Measurements from ENCODE around the gene EPHA3. TPM values are rescaled to one million over a fixed set of nuclear protein-coding genes. Genes with fewer than 3 reads are reported as not detected.

EPHA3 gene
- total and polyA plus RNA-seq, 10 of the 15 experiments (the other 5 are each of a cell fraction or from before 2014, with no cell fraction given): 0.03 to 39.0 (median 0.07) TPM; not detected in 4

- SMC1A ChIA-PET (ENCODE audit: uncharacterized antibody, unreplicated experiment): interaction anchor here (0.6 to 0.8 kb wide), 2 partner anchors 21 to 696 kb away, joined by 3 to 4 read pairs; no protein-coding TSS in a partner anchor
- Histone ChIP-seq H3K36me3 (ENCODE audit: control insufficient read depth in 2 of 2, insufficient read depth in 2 of 2, low read length in 1 of 2) (no peaks in the 10 kb centered on the region), H3K9ac (ENCODE audit: control insufficient read depth, insufficient read depth, low read length) (no peak overlapping the region), H3K4me2 (ENCODE audit: control insufficient read depth, insufficient read depth) (no peak overlapping the region), H3K27ac (ENCODE audit: control insufficient read depth, insufficient read depth) (no peak overlapping the region), H3K4me1 (ENCODE audit: control insufficient read depth, insufficient read depth, low read length) (no peaks in the 10 kb centered on the region), H4K20me1 (ENCODE audit: control insufficient read depth, insufficient read depth) (no peaks in the 10 kb centered on the region), H3K9me3 (replicated peaks; ENCODE audit: control insufficient read depth, insufficient read depth, low read length) (no peaks in the 10 kb centered on the region), H2AFZ (ENCODE audit: control insufficient read depth, low read depth, low read length) (no peak overlapping the region), H3K27me3 (replicated peaks in 1 of 2; ENCODE audit: control insufficient read depth in 2 of 2, insufficient read depth in 2 of 2, low read length in 1 of 2) (no peaks in the 10 kb centered on the region), H3K79me2 (ENCODE audit: control insufficient read depth, insufficient read depth, low read length) (no peaks in the 10 kb centered on the region), H3K4me3 (no peak overlapping the region)
- 12% methylated on average over 3 of the region's 3 CpGs for WGBS (ENCODE audit: insufficient coverage, insufficient replicate concordance, low lambda C conversion rate, missing lambda C conversion rate)
- POLR2A ChIA-PET: no interaction called here
- no peak for FAIRE-seq
- TF ChIP-seq ZNF207 (IDR thresholded peaks at IDR 0.05; ENCODE audit: borderline replicate concordance): no peak
- TF ChIP-seq SREBF1 (IDR thresholded peaks at IDR 0.05; ENCODE audit: low read length): no peak
- TF ChIP-seq TCF12 (IDR thresholded peaks at IDR 0.05; ENCODE audit: low read depth, low read length): no peak
- no peak for TF ChIP-seq GABPA (IDR thresholded peaks at IDR 0.05; ENCODE audit: low read depth)
- no peak for TF ChIP-seq SMAD5 (IDR thresholded peaks at IDR 0.05; ENCODE audit: low read depth)
- TF ChIP-seq PML (IDR thresholded peaks at IDR 0.05; ENCODE audit: low read length): no peak
- TF ChIP-seq FOS (IDR thresholded peaks at IDR 0.05; ENCODE audit: borderline replicate concordance, extremely low read depth, insufficient read length): no peak
- in situ Hi-C loops (cut with MboI) (no loop called here), intact Hi-C loops (cut with micrococcal nuclease; ENCODE audit: unreplicated experiment) (no loop called here)
- RAD21 ChIA-PET (ENCODE audit: unreplicated experiment): no interaction called here
- CTCF ChIA-PET: interaction anchor here (1.6 to 2.4 kb wide), 2 partner anchors 12 to 729 kb away, joined by 3 to 8 read pairs; no protein-coding TSS in a partner anchor
- DNase-seq (ENCODE audit: low read depth, low spot score): no peak
- ATAC-seq: no peak
- BruUV-seq (replicated peaks): no TSS peak
Observed at GRCh38 chr3:89363171-89363570, 255.8 kb downstream of the EPHA3 start.

GRCh38 chr3:89364314-89364713, 256.9 kb downstream of the EPHA3 start:
- POLR2A ChIA-PET: no interaction called here
- no peak overlapping the region for H3K4me2 ChIP-seq (ENCODE audit: control insufficient read depth, insufficient read depth)
- BruUV-seq (replicated peaks): no TSS peak
- TF ChIP-seq GABPA (IDR thresholded peaks at IDR 0.05; ENCODE audit: low read depth) (no peak), JUNB (IDR thresholded peaks at IDR 0.05) (no peak), HDGF (IDR thresholded peaks at IDR 0.05) (no peak), POU2F2 (IDR thresholded peaks at IDR 0.05; ENCODE audit: borderline replicate concordance, low read depth, low read length) (no peak), NR2C2 (IDR thresholded peaks at IDR 0.05; ENCODE audit: borderline replicate concordance, control insufficient read depth, insufficient read length, low read depth) (no peak), NR2F1 (conservative IDR thresholded peaks at IDR 0.05) (no peak), REST (IDR thresholded peaks at IDR 0.05; ENCODE audit: low read depth, low read length) (no peak), MYC (IDR thresholded peaks at IDR 0.05; ENCODE audit: insufficient read depth, insufficient read length, insufficient replicate concordance, low read length, severe bottlenecking) (no peak), ZSCAN29 (IDR thresholded peaks at IDR 0.05) (no peak), KAT2A (conservative IDR thresholded peaks at IDR 0.05; ENCODE audit: control insufficient read depth, low read depth, low read length) (no peak), RCOR1 (conservative IDR thresholded peaks at IDR 0.05; ENCODE audit: low read depth, low read length) (no peak), DPF2 (IDR thresholded peaks at IDR 0.05) (no peak), CHD2 (IDR thresholded peaks at IDR 0.05; ENCODE audit: borderline replicate concordance, low read depth, low read length) (no peak)

More at GRCh38 chr3:89364314-89364713, 256.9 kb downstream of the EPHA3 start:
- FAIRE-seq (no peak), ATAC-seq (no peak), DNase-seq (ENCODE audit: low read depth, low spot score) (no peak)
- ChIA-PET SMC1A (ENCODE audit: uncharacterized antibody, unreplicated experiment) (interaction anchor here (0.6 to 0.8 kb wide), 2 partner anchors 190 to 225 kb away, joined by 3 to 4 read pairs; no protein-coding TSS in a partner anchor), CTCF (no interaction called here), RAD21 (ENCODE audit: unreplicated experiment) (no interaction called here)
- Histone ChIP-seq H2AFZ (ENCODE audit: control insufficient read depth, low read depth, low read length) (no peak overlapping the region), H3K4me3 (no peak overlapping the region), H3K79me2 (ENCODE audit: control insufficient read depth, insufficient read depth, low read length) (no peaks in the 10 kb centered on the region), H3K9me3 (replicated peaks; ENCODE audit: control insufficient read depth, insufficient read depth, low read length) (no peaks in the 10 kb centered on the region), H3K27me3 (replicated peaks in 1 of 2; ENCODE audit: control insufficient read depth in 2 of 2, insufficient read depth in 2 of 2, low read length in 1 of 2) (no peaks in the 10 kb centered on the region), H3K4me1 (ENCODE audit: control insufficient read depth, insufficient read depth, low read length) (no peaks in the 10 kb centered on the region), H3K27ac (ENCODE audit: control insufficient read depth, insufficient read depth) (no peak overlapping the region), H3K9ac (ENCODE audit: control insufficient read depth, insufficient read depth, low read length) (no peak overlapping the region), H4K20me1 (ENCODE audit: control insufficient read depth, insufficient read depth) (no peaks in the 10 kb centered on the region), H3K36me3 (ENCODE audit: control insufficient read depth in 2 of 2, insufficient read depth in 2 of 2, low read length in 1 of 2) (no peaks in the 10 kb centered on the region)
- intact Hi-C loops (cut with micrococcal nuclease; ENCODE audit: unreplicated experiment): no loop called here
- in situ Hi-C loops (cut with MboI): no loop called here

All from GM12878 (cell line).